Neural cell (in vitro differentiated cells): Measurements from ENCODE around the gene FBLN5.

Experiments used
- CTCF ChIP-seq: fragments of 450-650 bp; IDR thresholded peaks from 2 replicates; pipeline ENCODE4 v1.5.1; 2014; ENCODE audit warnings: antibody characterized with exemption, mild to moderate bottlenecking, moderate library complexity; ENCODE audit not compliant: poor library complexity, severe bottlenecking
- EP300 ChIP-seq: fragments of 450-650 bp; conservative IDR thresholded peaks from 2 replicates; pipeline ENCODE4 v1.6.1; 2014; ENCODE audit warnings: antibody characterized with exemption, mild to moderate bottlenecking, moderate library complexity; ENCODE audit not compliant: poor library complexity, severe bottlenecking
- EZH2 ChIP-seq: fragments of 200-600, 300-800 bp; shearing (Covaris generic), sonication (generic); IDR thresholded peaks from 2 replicates; pipeline ENCODE4 v1.6.1; 2014; ENCODE audit warnings: antibody characterized with exemption, low read length, borderline replicate concordance, mild to moderate bottlenecking; ENCODE audit not compliant: insufficient read depth, poor library complexity, severe bottlenecking
- POLR2AphosphoS5 ChIP-seq: IDR thresholded peaks from 2 replicates; pipeline ENCODE4 v1.6.1; 2012
- REST ChIP-seq: IDR thresholded peaks from 2 replicates; pipeline ENCODE4 v1.6.1; 2012; ENCODE audit warnings: borderline replicate concordance

GRCh38 chr14:91877376-91877915, 70.0 kb downstream of the FBLN5 start:
- TF ChIP-seq POLR2AphosphoS5 (no peak), EP300 (no peak), EZH2 (no peak), CTCF (no peak), REST (no peak)
